RKO (cell line): ENCODE results near the gene RABL6.
"Not testable (repeated sequence)": the region's sequence is repeated elsewhere in the genome, so short reads cannot be mapped to it uniquely, and the experiment has no call there.

Experiments used
- DNase-seq: peaks from one replicate; pipeline ENCODE4 v3.0.0-alpha.2; 2016; ENCODE audit warnings: low spot score

Gene RABL6, protein sequence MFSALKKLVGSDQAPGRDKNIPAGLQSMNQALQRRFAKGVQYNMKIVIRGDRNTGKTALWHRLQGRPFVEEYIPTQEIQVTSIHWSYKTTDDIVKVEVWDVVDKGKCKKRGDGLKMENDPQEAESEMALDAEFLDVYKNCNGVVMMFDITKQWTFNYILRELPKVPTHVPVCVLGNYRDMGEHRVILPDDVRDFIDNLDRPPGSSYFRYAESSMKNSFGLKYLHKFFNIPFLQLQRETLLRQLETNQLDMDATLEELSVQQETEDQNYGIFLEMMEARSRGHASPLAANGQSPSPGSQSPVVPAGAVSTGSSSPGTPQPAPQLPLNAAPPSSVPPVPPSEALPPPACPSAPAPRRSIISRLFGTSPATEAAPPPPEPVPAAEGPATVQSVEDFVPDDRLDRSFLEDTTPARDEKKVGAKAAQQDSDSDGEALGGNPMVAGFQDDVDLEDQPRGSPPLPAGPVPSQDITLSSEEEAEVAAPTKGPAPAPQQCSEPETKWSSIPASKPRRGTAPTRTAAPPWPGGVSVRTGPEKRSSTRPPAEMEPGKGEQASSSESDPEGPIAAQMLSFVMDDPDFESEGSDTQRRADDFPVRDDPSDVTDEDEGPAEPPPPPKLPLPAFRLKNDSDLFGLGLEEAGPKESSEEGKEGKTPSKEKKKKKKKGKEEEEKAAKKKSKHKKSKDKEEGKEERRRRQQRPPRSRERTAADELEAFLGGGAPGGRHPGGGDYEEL

DNA sequence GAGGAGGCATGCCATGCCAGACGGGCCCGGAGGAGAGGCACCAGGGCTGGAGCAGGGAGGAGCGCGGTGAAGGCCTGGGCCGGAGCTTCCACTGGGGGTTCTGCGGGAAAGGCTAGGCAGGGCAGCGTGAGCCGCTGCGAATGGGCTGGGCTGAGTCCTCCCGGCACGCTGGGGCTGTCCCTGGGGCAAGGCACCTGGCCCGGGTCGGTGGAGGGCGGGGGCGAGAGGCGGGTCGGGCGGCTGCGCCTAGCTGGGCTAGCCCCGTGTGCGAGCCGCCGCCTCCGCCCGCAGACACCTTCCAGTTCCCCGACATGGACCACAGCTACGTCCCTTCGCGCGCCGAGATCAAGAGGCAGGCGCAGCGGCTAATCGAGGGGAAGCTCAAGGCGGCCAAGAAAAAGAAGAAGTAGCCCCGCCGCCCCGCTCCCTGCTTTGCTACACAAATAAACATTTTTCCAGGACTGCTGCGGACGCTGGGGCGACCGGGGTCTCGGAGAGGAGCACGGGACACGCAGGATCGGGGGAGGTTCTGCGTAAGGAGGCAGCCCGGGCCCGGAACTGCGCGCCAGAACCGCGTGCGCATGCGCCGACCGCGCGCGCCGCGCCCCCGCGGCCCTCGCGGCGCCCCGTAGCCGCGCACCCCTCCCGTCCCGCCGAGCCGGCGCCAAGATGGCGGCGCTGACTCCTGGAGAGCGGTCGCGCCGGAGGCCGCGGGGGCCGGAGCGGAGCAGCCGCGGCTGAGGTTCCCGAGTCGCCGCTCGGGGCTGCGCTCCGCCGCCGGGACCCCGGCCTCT lies at the start of gene RABL6:
Gene RABL6, plus strand, starts transcription at position 668 of the 794 bp plus-strand sequence. CDS start 249 bp downstream, outside the sequence.
- DNase-seq: peak; percentile 87

GRCh38 chr9:136759001-136759400 lies 48.7 kb upstream of the RABL6 start:
- DNase-seq: no peak

DNA sequence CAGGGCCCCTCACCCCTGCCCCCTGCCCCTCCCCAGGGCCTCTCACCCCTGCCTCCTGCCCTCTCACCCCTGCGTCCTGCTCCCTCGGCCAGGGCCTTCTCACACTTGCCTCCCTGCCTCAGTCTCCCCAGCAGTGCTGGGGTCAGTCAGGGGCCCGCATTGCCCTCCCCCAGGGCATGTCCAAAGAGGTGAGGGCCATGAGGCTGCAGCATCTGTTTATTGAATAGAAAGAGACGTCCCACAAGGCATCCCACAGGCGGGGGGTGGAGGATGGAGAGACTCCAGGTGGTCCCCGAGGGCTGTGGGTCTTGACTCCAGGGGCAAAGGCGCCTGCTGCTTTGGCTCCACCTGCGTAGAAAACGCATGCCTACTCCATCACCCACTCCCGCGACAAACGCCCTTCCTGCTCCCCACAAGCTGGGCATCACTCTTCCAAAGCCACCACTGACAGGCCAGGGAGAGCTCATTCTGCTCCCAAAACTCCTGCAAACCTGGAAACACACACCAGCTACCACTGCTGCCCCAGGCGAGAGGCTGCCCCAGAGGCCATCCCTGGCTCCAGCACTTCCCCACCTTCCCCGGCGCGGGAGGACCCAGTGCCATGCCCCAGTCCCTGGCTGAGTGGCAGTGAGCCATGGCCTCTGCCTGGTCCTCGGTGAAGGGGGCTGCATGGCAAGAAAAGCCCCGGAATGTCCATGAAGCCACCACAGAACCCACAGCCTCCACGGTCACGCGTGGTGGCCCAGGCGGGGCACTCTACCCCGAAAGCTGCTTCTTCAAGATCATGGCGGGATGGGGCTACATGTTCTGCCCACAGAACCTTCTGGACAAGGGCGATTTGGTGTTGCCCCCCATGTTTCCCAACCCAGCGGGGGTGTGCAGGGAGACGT lies 48.1 kb upstream of the RABL6 start:
- DNase-seq: no peak

DNA sequence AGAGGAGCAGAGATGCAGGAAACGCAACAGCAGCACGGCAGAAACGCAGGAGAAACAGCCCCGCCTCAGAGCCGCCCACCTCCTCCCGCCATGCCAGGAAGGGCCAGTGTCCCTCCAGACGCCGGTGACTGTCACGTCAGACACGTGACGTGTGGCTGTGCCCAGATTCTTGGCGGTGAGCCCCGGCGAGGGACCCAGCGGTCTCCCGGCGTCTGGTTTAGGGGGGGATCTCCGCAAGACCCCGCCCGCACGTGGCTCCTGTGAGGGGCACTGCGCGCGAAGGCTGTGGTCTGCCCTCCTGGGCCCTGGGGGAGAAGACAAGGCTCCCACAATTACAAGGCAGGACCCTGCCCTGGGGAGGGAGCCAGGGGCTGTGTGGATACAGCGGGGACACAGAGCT lies 47.3 kb upstream of the RABL6 start:
- DNase-seq: no peak

GRCh38 chr9:136760834-136761544 lies 46.8 kb upstream of the RABL6 start:
- DNase-seq: peak; percentile 78

- DNase-seq: no peak
These were observed 46.2 kb upstream of the RABL6 start for GRCh38 chr9:136761545-136761981.

DNA sequence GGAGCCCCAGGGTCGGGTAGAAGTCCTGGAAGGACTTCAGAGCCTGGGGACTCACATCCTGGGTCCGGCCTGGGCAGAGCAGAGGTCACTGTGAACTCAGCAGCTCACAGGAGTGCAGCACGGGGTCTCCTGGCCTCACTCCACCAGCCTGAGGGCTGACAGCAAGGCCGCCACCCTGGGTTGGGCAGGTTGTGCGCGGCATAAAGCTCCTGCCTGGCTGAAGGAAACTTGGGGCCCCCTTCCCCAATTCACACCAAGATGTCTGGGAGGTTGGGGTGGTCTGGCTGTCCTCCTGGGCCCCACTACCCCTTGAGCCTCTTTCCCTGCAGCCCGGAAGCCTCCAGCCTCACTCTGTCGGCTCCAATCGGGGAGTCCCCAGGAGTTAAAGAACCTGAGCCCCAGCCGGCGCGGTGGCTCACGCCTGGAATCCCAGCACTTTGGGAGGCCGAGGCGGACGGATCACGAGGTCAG lies 45.5 kb upstream of the RABL6 start:
- no peak for DNase-seq

DNA sequence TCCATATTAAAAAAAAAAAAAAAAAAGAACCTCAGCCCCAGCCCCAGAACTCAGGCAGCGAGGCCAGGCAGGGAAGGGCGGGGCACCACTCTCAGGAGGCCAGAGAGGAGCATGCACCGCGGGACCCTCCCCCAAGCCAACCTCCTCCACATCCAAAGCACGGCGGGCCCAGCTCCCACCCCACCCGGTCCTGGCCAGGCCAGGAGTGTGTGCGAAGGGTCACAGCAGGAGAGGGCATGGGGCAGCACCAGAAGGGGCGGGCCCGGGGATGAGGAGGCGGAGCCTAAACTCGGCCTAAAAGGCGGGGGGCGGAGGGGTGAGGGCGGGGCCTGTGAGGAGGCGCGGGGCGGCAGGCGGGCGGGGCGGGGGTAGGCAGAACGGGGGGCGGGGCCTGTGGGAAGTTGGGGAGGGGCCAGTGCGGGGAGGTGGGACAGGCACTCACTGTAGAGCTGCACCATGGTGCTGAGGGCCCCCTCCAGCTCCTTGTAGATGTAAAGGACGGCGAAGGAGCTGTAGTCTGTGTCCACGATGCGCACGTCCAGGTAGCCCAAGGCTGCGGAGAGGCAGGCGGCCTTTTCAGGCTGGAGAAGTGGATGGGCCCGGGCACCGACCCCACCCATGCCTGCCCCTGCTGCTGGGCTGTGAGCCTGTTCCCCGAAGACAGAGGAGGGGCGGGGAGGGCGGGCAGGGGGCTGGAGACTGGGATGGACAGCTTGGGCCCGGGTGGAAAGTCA lies 44.7 kb upstream of the RABL6 start:
- peak; percentile 42 for DNase-seq

DNA sequence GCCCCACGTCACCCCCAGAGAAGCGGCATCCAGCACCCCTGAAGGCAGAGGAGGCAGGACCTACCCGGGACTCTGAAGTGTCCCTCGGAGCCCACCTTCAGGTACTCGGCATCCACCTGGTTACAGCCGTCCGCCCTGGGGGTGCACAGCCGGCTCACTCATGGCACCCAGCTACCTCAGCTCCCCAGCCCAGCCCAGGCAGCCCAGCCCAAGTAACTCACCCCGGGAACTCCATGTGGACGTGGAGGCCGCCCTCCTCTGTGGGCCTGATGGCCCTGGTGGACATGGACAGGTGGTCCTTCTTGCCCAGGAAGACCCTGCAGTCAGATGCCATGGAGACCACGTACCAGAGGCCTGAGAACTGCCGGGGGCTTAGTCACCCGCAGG lies 44.1 kb upstream of the RABL6 start:
- DNase-seq: no peak

GRCh38 chr9:136764301-136764891 lies 43.4 kb upstream of the RABL6 start, which contains the start of gene LCN15:
LCN15 (minus strand) TSS chr9:136764518; CDS start chr9:136764488, 30 bp downstream.
- no peak for DNase-seq

DNA sequence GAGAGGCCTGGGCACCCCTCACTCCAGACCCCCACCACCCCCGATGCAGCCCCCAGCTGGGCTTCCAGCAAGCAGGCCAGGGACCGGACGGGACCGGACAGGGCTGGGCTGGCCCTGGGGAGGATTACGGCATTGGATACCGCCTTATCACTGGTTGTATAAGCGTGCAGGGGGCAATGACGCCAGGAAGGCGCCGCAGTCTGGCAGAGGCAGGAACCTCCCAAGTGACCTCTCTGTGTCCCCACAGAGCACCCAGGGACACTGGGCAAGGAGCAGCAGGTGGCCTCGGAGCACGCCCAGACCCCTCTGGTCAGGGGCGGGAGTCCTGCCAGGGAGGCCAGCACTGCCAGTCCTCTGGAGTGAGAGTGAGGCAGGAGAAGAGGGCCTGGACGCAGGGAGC lies 42.7 kb upstream of the RABL6 start:
- DNase-seq: no peak

DNA sequence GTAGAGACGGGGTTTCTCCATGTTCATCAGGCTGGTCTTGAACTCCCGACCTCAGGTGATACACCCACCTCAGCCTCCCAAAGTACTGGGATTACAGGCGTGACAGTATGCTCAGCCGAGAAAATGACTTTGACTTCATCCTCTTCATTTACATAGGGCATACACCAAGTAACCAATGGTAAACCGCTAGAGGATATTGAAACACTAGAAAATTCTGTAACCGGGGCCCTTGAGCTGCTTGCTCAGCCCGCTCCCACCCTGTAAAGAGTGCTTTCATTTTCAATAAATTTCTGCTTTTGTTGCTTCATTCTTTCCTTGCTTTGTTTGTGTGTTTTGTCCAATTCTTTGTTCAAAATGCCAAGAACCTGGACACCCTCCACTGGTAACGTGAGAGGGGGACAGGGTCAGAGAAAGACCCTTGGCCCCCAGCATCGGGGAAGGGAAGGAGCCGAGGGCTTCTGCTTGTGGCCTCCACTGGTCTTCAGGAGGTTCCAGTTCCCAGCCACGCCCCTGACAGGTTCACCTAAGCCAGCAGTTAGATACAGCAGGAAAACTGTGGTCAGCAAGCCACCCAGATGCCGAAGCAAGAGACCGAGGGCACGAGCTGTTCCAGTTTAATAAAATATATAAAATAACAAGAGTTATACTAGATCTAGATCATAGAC lies 41.9 kb upstream of the RABL6 start:
- DNase-seq: not testable (repeated sequence)

- peak; percentile 87 for DNase-seq
These were observed 41.2 kb upstream of the RABL6 start for GRCh38 chr9:136766410-136767120.

- DNase-seq: no peak
These were observed 38.0 kb upstream of the RABL6 start for GRCh38 chr9:136769710-136770191.

DNA sequence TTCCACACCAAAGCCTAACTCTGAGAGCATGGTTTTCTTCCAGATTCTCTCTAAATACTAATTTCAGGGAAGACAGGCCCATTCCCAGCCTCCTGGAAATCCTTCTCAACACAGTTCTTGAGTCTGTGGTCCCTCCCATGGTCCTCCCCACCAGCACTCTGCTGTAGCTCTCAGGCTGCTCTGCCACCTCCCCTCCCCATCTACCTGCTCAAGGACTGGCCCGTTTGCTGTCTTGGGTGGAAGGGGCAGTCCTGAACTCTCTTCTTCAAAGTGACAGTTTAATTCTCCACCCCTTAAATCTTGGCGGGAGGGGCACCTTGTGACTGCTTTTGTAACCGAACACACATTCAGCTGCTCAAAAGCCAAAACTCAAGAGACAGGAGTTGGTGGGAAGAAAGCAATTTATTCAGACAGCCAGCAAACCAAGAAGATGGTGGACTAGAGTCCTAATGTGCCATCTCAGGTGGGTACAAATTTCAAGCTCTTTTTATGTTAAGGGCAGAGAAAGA lies 35.8 kb upstream of the RABL6 start:
- DNase-seq: no peak

DNA sequence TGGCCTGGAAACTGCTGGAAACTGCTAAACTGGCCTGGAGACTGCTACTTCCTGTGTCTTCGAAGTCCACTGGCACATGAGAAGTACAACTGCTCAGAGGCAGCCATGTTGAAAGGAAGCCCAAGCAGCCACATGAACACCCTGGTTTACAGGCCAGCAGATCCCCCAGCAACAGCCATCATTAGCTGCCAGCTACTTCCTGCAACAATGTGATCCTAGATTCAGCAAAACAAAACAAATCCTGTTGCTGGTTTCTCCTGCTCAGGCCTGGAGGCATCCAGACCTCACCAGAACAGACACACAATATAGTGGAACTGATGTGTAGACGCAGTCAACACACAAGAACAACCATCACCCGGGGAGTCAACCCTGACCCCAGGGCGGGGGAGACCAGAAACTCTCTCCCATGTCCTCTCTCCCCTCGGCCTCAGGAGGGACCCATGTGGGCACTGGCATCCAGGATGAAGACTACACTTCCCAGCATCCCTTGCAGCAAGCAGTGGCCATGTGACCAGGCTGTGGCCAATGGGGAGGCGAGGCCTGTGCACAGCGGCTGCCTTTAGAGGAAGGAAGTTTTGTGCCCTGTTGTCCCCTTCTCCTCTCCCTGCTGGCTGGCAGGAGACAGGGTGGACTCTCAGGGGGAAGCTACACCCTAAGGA lies 34.2 kb upstream of the RABL6 start:
- peak; percentile 51 for DNase-seq

DNA sequence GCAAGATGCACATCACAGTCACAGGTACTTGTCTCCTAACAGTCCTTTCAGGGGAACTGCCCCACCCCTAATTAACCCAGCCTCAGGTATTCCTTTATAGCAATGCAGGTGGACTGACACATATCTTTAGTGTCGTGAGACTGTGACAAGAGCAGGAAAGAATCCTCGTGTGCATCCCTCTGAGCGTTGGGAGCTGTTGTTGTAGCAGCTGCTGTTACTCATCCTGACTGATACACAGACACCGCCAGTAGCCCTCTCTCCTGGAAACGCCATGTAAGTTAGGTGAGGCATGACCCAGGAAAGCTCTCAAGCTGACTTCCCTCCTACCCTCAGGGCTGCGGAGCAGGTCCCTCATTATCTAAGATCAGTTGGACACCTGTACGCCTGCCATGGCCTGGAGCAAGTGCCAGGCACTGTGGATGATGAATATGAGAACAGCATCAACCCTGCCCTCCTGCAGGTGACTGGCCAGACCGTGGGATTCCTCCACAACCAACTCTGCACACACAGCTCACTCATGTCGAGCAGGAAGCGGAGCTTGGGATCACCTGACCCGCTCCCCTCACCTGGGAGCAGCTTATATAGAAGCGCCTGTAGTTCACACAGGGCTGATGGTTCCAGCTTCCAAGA lies 33.2 kb upstream of the RABL6 start:
- no peak for DNase-seq
